Measurements from ENCODE around the gene OR7C2. TPM values are rescaled to one million over a fixed set of nuclear protein-coding genes. Genes with fewer than 3 reads are reported as not detected.
"Not testable (repeated sequence)": the region's sequence is repeated elsewhere in the genome, so short reads cannot be mapped to it uniquely, and the experiment has no call there.

OR7C2 gene
- not detected in 2 replicates for total RNA-seq (2014; rRNA removed; shearing (Covaris generic))
- not detected in 2 replicates for polyA plus RNA-seq (2015; cell fraction: cytosol; rRNA removed)
- polyA plus RNA-seq (2015; cell fraction: nucleus; rRNA removed), result not detected in 2 replicates

- no peak for DNase-seq (ENCODE audit: low read depth, low spot score)
- in situ Hi-C loops (cut with HindIII; ENCODE audit: low pct_unique_long_range_greater_than_20kb, low sequenced_read_pairs), result no loop called here
Observed at GRCh38 chr19:14941189-14941588, at the start of gene OR7C2. Gene OR7C2, plus strand, starts transcription at chr19:14941489. Its CDS starts 0 bp downstream, at chr19:14941489.

GRCh38 chr19:14901675-14902260, 39.5 kb upstream of the OR7C2 start:
- in situ Hi-C loops (cut with HindIII; ENCODE audit: low pct_unique_long_range_greater_than_20kb, low sequenced_read_pairs), result no loop called here
- no peak for DNase-seq (ENCODE audit: low read depth, low spot score)

- DNase-seq (ENCODE audit: low read depth, low spot score), result no peak
- in situ Hi-C loops (cut with HindIII; ENCODE audit: low pct_unique_long_range_greater_than_20kb, low sequenced_read_pairs), result no loop called here
Observed at GRCh38 chr19:14906711-14907110, 34.6 kb upstream of the OR7C2 start.

- DNase-seq (ENCODE audit: low read depth, low spot score), result no peak
- in situ Hi-C loops (cut with HindIII; ENCODE audit: low pct_unique_long_range_greater_than_20kb, low sequenced_read_pairs), result no loop called here
Observed at GRCh38 chr19:14915116-14915515, 26.2 kb upstream of the OR7C2 start.

GRCh38 chr19:14916848-14917247, 24.4 kb upstream of the OR7C2 start:
- DNase-seq (ENCODE audit: low read depth, low spot score), result peak; percentile 40

GRCh38 chr19:14933506-14933905, 7.8 kb upstream of the OR7C2 start:
- DNase-seq (ENCODE audit: low read depth, low spot score), result no peak
- in situ Hi-C loops (cut with HindIII; ENCODE audit: low pct_unique_long_range_greater_than_20kb, low sequenced_read_pairs), result no loop called here

More at GRCh38 chr19:14916848-14917247, 24.4 kb upstream of the OR7C2 start:
- in situ Hi-C loops (cut with HindIII; ENCODE audit: low pct_unique_long_range_greater_than_20kb, low sequenced_read_pairs), result no loop called here

GRCh38 chr19:14940266-14940665, 1.0 kb upstream of the OR7C2 start:
- in situ Hi-C loops (cut with HindIII; ENCODE audit: low pct_unique_long_range_greater_than_20kb, low sequenced_read_pairs), result no loop called here

GRCh38 chr19:14943601-14944000, 2.3 kb downstream of the OR7C2 start:
- in situ Hi-C loops (cut with HindIII; ENCODE audit: low pct_unique_long_range_greater_than_20kb, low sequenced_read_pairs), result no loop called here
- no peak for DNase-seq (ENCODE audit: low read depth, low spot score)

More at GRCh38 chr19:14940266-14940665, 1.0 kb upstream of the OR7C2 start:
- DNase-seq (ENCODE audit: low read depth, low spot score), result no peak

GRCh38 chr19:14944456-14944855, 3.2 kb downstream of the OR7C2 start:
- peak; percentile 72 for DNase-seq (ENCODE audit: low read depth, low spot score)
- in situ Hi-C loops (cut with HindIII; ENCODE audit: low pct_unique_long_range_greater_than_20kb, low sequenced_read_pairs), result no loop called here

- DNase-seq (ENCODE audit: low read depth, low spot score); in situ Hi-C loops (cut with HindIII; ENCODE audit: low pct_unique_long_range_greater_than_20kb, low sequenced_read_pairs): not testable (repeated sequence)
Observed at GRCh38 chr19:14949413-14949812, 8.1 kb downstream of the OR7C2 start.

- in situ Hi-C loops (cut with HindIII; ENCODE audit: low pct_unique_long_range_greater_than_20kb, low sequenced_read_pairs), result no loop called here
- DNase-seq (ENCODE audit: low read depth, low spot score), result no peak
Observed at GRCh38 chr19:14949876-14950275, 8.6 kb downstream of the OR7C2 start.

GRCh38 chr19:14950421-14950820, 9.1 kb downstream of the OR7C2 start:
- DNase-seq (ENCODE audit: low read depth, low spot score), result no peak
- in situ Hi-C loops (cut with HindIII; ENCODE audit: low pct_unique_long_range_greater_than_20kb, low sequenced_read_pairs), result no loop called here

- in situ Hi-C loops (cut with HindIII; ENCODE audit: low pct_unique_long_range_greater_than_20kb, low sequenced_read_pairs), result no loop called here
- no peak for DNase-seq (ENCODE audit: low read depth, low spot score)
Observed at GRCh38 chr19:14952767-14953166, 11.5 kb downstream of the OR7C2 start.

- in situ Hi-C loops (cut with HindIII; ENCODE audit: low pct_unique_long_range_greater_than_20kb, low sequenced_read_pairs), result no loop called here
- DNase-seq (ENCODE audit: low read depth, low spot score), result no peak
Observed at GRCh38 chr19:14954071-14954655, 12.9 kb downstream of the OR7C2 start.

- no peak for DNase-seq (ENCODE audit: low read depth, low spot score)
- in situ Hi-C loops (cut with HindIII; ENCODE audit: low pct_unique_long_range_greater_than_20kb, low sequenced_read_pairs), result no loop called here
Observed at GRCh38 chr19:14957464-14957863, 16.2 kb downstream of the OR7C2 start.

- in situ Hi-C loops (cut with HindIII; ENCODE audit: low pct_unique_long_range_greater_than_20kb, low sequenced_read_pairs), result no loop called here
- DNase-seq (ENCODE audit: low read depth, low spot score), result no peak
Observed at GRCh38 chr19:14959263-14959662, 18.0 kb downstream of the OR7C2 start.

- no peak for DNase-seq (ENCODE audit: low read depth, low spot score)
- in situ Hi-C loops (cut with HindIII; ENCODE audit: low pct_unique_long_range_greater_than_20kb, low sequenced_read_pairs), result no loop called here
Observed at GRCh38 chr19:14961956-14962685, 20.8 kb downstream of the OR7C2 start.

- no peak for DNase-seq (ENCODE audit: low read depth, low spot score)
- in situ Hi-C loops (cut with HindIII; ENCODE audit: low pct_unique_long_range_greater_than_20kb, low sequenced_read_pairs), result no loop called here
Observed at GRCh38 chr19:14968247-14968646, 27.0 kb downstream of the OR7C2 start.

- in situ Hi-C loops (cut with HindIII; ENCODE audit: low pct_unique_long_range_greater_than_20kb, low sequenced_read_pairs), result no loop called here
- DNase-seq (ENCODE audit: low read depth, low spot score), result no peak
Observed at GRCh38 chr19:14971474-14971873, 30.2 kb downstream of the OR7C2 start.
